ENCODE results near the gene TCP1.

TCP1 gene

GRCh38 chr6:159777240-159777904 is 12.0 kb downstream of the TCP1 start:
- Histone ChIP-seq H3K4me3 (ENCODE audit: low read depth, low read length) (no peak overlapping the region), H3K9me3 (ENCODE audit: control insufficient read depth, insufficient read depth, low read depth, low read length) (no peaks in the 10 kb centered on the region), H3K36me3 (ENCODE audit: control insufficient read depth in 2 of 2, insufficient read depth in 1 of 2, low read length in 2 of 2) (peaks cover 47 to 97% of the 10 kb centered on the region in 2 experiments), H3K27ac (ENCODE audit: extremely low read depth, low read depth, low read length) (no peak overlapping the region), H3K4me1 (ENCODE audit: control insufficient read depth, insufficient read depth, low read length) (no peaks in the 10 kb centered on the region)
- CTCF ChIA-PET, result no interaction called here
- POLR2A ChIA-PET, result interaction anchor here (0.9 to 8.6 kb wide), 2 partner anchors 12 to 15 kb away, joined by 5 to 75 read pairs; partner anchors contain the start of genes ACAT2, MRPL18 and TCP1
- TF ChIP-seq ZNF626 (tag by site-specific recombination; IDR thresholded peaks at IDR 0.05), result no peak
- no peak for TF ChIP-seq ZXDB (tag by site-specific recombination; IDR thresholded peaks at IDR 0.05)
- no peak for TF ChIP-seq ZNF514 (tag by site-specific recombination; IDR thresholded peaks at IDR 0.05)
- no peak for TF ChIP-seq ZBTB17 (tag by site-specific recombination; IDR thresholded peaks at IDR 0.05)
- TF ChIP-seq ZNF664 (tag by site-specific recombination; IDR thresholded peaks at IDR 0.05), result no peak
- no peak for TF ChIP-seq ZNF248 (tag by site-specific recombination; IDR thresholded peaks at IDR 0.05)
- TF ChIP-seq KLF17 (tag by site-specific recombination; IDR thresholded peaks at IDR 0.05), result no peak
- TF ChIP-seq, protein P1, sequence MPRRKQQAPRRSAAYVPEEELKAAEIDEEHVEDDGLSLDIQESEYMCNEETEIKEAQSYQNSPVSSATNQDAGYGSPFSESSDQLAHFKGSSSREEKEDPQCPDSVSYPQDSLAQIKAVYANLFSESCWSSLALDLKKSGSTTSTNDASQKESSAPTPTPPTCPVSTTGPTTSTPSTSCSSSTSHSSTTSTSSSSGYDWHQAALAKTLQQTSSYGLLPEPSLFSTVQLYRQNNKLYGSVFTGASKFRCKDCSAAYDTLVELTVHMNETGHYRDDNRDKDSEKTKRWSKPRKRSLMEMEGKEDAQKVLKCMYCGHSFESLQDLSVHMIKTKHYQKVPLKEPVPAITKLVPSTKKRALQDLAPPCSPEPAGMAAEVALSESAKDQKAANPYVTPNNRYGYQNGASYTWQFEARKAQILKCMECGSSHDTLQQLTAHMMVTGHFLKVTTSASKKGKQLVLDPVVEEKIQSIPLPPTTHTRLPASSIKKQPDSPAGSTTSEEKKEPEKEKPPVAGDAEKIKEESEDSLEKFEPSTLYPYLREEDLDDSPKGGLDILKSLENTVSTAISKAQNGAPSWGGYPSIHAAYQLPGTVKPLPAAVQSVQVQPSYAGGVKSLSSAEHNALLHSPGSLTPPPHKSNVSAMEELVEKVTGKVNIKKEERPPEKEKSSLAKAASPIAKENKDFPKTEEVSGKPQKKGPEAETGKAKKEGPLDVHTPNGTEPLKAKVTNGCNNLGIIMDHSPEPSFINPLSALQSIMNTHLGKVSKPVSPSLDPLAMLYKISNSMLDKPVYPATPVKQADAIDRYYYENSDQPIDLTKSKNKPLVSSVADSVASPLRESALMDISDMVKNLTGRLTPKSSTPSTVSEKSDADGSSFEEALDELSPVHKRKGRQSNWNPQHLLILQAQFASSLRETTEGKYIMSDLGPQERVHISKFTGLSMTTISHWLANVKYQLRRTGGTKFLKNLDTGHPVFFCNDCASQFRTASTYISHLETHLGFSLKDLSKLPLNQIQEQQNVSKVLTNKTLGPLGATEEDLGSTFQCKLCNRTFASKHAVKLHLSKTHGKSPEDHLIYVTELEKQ (tag by site-specific recombination; IDR thresholded peaks at IDR 0.05; ENCODE audit: borderline replicate concordance), result no peak
- no peak for TF ChIP-seq SCRT1 (tag by site-specific recombination; IDR thresholded peaks at IDR 0.05; ENCODE audit: borderline replicate concordance)
- TF ChIP-seq ZBTB49 (tag by site-specific recombination; IDR thresholded peaks at IDR 0.05; ENCODE audit: low read depth), result no peak
- no peak for TF ChIP-seq ZNF791 (tag by site-specific recombination; IDR thresholded peaks at IDR 0.05)
- no peak for TF ChIP-seq ZFHX2 (tag by site-specific recombination; conservative IDR thresholded peaks at IDR 0.05)
- TF ChIP-seq ZNF48 (tag by site-specific recombination; IDR thresholded peaks at IDR 0.05), result no peak
- no peak for TF ChIP-seq ZNF621 (tag by site-specific recombination; IDR thresholded peaks at IDR 0.05)
- TF ChIP-seq ZNF404 (tag by site-specific recombination; IDR thresholded peaks at IDR 0.05), result no peak
- TF ChIP-seq PRDM10 (tag by site-specific recombination; IDR thresholded peaks at IDR 0.05), result no peak
- TF ChIP-seq AEBP2 (tag by site-specific recombination; IDR thresholded peaks at IDR 0.05; ENCODE audit: borderline replicate concordance), result no peak
- no peak for TF ChIP-seq ZNF112 (tag by site-specific recombination; IDR thresholded peaks at IDR 0.05)
- TF ChIP-seq, protein P2, sequence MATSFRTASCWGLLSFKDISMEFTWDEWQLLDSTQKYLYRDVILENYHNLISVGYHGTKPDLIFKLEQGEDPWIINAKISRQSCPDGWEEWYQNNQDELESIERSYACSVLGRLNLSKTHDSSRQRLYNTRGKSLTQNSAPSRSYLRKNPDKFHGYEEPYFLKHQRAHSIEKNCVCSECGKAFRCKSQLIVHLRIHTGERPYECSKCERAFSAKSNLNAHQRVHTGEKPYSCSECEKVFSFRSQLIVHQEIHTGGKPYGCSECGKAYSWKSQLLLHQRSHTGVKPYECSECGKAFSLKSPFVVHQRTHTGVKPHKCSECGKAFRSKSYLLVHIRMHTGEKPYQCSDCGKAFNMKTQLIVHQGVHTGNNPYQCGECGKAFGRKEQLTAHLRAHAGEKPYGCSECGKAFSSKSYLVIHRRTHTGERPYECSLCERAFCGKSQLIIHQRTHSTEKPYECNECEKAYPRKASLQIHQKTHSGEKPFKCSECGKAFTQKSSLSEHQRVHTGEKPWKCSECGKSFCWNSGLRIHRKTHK (tag by site-specific recombination; IDR thresholded peaks at IDR 0.05), result no peak
- no peak for TF ChIP-seq ZNF174 (tag by site-specific recombination; IDR thresholded peaks at IDR 0.05)
